Measurements from ENCODE around the gene PLCB2.

The PLCB2 gene

GRCh38 chr15:40285554-40286011, 22.2 kb downstream of the PLCB2 start:
- no peak for DNase-seq
- TF ChIP-seq GATA1 (IDR thresholded peaks at IDR 0.05; ENCODE audit: low read depth, low read length) (no peak), POLR2A (IDR thresholded peaks at IDR 0.05; ENCODE audit: low read length) (no peak)

DNA sequence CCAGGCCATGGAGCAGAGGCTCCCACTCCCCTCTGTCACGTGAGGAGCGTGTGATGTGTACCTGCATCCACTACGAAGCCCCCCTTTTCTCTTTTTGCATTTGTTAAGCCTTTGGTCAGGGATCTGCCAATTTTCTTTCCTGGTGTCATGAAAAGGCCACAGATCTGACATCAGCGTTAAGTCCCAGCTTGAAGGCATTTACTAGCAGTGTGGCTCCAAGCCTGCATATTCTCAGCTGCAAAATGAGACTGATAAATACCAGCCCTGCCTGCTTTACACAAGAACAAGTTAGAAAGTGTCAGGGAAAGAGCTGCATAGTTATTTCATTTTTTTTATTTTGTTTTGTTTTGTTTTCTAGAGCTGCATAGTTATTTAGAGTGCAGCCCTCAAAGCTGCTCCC, 22.6 kb downstream of the PLCB2 start:
- DNase-seq, result no peak
- TF ChIP-seq POLR2A (IDR thresholded peaks at IDR 0.05; ENCODE audit: low read length) (no peak), GATA1 (IDR thresholded peaks at IDR 0.05; ENCODE audit: low read depth, low read length) (no peak)

GRCh38 chr15:40283615-40284300, 24.0 kb downstream of the PLCB2 start:
- no peak for TF ChIP-seq GATA1 (IDR thresholded peaks at IDR 0.05; ENCODE audit: low read depth, low read length)
- no peak for TF ChIP-seq POLR2A (IDR thresholded peaks at IDR 0.05; ENCODE audit: low read length)
- no peak for DNase-seq

- no peak for TF ChIP-seq POLR2A (IDR thresholded peaks at IDR 0.05; ENCODE audit: low read length)
- TF ChIP-seq GATA1 (IDR thresholded peaks at IDR 0.05; ENCODE audit: low read depth, low read length), result no peak
- peak; percentile 34 to 45 for DNase-seq
Observed at GRCh38 chr15:40282869-40283614, 24.7 kb downstream of the PLCB2 start, which contains the start of gene ANKRD63. TSS of gene ANKRD63 (minus strand) at chr15:40283064. CDS start at chr15:40282586, 478 bp downstream.

- peak; percentile 63 to 65 for DNase-seq
- no peak for TF ChIP-seq GATA1 (IDR thresholded peaks at IDR 0.05; ENCODE audit: low read depth, low read length)
- no peak for TF ChIP-seq POLR2A (IDR thresholded peaks at IDR 0.05; ENCODE audit: low read length)
Observed at GRCh38 chr15:40282147-40282868, 25.4 kb downstream of the PLCB2 start.

- DNase-seq, result no peak
- TF ChIP-seq POLR2A (IDR thresholded peaks at IDR 0.05; ENCODE audit: low read length) (no peak), GATA1 (IDR thresholded peaks at IDR 0.05; ENCODE audit: low read depth, low read length) (no peak)
Observed at GRCh38 chr15:40281801-40282146, 26.0 kb downstream of the PLCB2 start.

- no peak for TF ChIP-seq POLR2A (IDR thresholded peaks at IDR 0.05; ENCODE audit: low read length)
- no peak for TF ChIP-seq GATA1 (IDR thresholded peaks at IDR 0.05; ENCODE audit: low read depth, low read length)
- no peak for DNase-seq
Observed at GRCh38 chr15:40281057-40281800, 26.5 kb downstream of the PLCB2 start.

GRCh38 chr15:40280260-40281056, 27.3 kb downstream of the PLCB2 start:
- no peak for TF ChIP-seq GATA1 (IDR thresholded peaks at IDR 0.05; ENCODE audit: low read depth, low read length)
- no peak for TF ChIP-seq POLR2A (IDR thresholded peaks at IDR 0.05; ENCODE audit: low read length)
- no peak for DNase-seq

- DNase-seq, result peak; percentile 59 to 81
- TF ChIP-seq POLR2A (IDR thresholded peaks at IDR 0.05; ENCODE audit: low read length) (no peak), GATA1 (IDR thresholded peaks at IDR 0.05; ENCODE audit: low read depth, low read length) (no peak)
Observed at GRCh38 chr15:40279437-40280141, 28.1 kb downstream of the PLCB2 start.

GRCh38 chr15:40278026-40278425, 29.7 kb downstream of the PLCB2 start:
- TF ChIP-seq GATA1 (IDR thresholded peaks at IDR 0.05; ENCODE audit: low read depth, low read length), result no peak
- no peak for DNase-seq

- no peak for DNase-seq
- TF ChIP-seq GATA1 (IDR thresholded peaks at IDR 0.05; ENCODE audit: low read depth, low read length), result no peak
- TF ChIP-seq POLR2A (IDR thresholded peaks at IDR 0.05; ENCODE audit: low read length), result no peak
Observed at GRCh38 chr15:40277471-40277870, 30.3 kb downstream of the PLCB2 start.

- TF ChIP-seq POLR2A (IDR thresholded peaks at IDR 0.05; ENCODE audit: low read length), result no peak
Observed at GRCh38 chr15:40276927-40277326, 30.8 kb downstream of the PLCB2 start.

More at GRCh38 chr15:40276927-40277326, 30.8 kb downstream of the PLCB2 start:
- DNase-seq, result no peak

Measured in erythroblast (primary cell).